SK-MEL-5 (cell line): ENCODE data around the gene FAXC. TPM values are rescaled to one million over a fixed set of nuclear protein-coding genes. Genes with fewer than 3 reads are reported as not detected.
A peak's percentile ranks its signal among the peaks of the same experiment; 100 is the strongest.

Source experiments
- DNase-seq: peaks from one replicate; pipeline ENCODE4 v3.0.0-alpha.2; 2016; ENCODE audit warnings: low read depth, low spot score
- in situ Hi-C: cut with HindIII; loops from 2 replicates; pipeline ENCODE4 v1.10.0; 2016; ENCODE audit warnings: low sequenced_read_pairs, high pct_unique_total_duplicates, low pct_unique_long_range_greater_than_20kb
- total RNA-seq: library from RNA; depleted of rRNA; stranded (reverse); fragments of >200 nt; shearing (Covaris generic); gene quantifications from 2 replicates; pipeline ENCODE4 v1.2.3, GENCODE V29; 2014; rRNA removed

FAXC gene
- total RNA-seq, 1 experiment from 2014 or later: 27.7 TPM

GRCh38 chr6:99252421-99252820 is 97.1 kb downstream of the FAXC start:
- in situ Hi-C loops: no loop called here
- no peak for DNase-seq

- no peak for DNase-seq
Observed at GRCh38 chr6:99250476-99250875, 99.0 kb downstream of the FAXC start.

GRCh38 chr6:99246602-99247001 is 102.9 kb downstream of the FAXC start:
- in situ Hi-C loops: no loop called here
- no peak for DNase-seq

More at GRCh38 chr6:99250476-99250875, 99.0 kb downstream of the FAXC start:
- in situ Hi-C loops: no loop called here

GRCh38 chr6:99241905-99242534 is 107.5 kb downstream of the FAXC start:
- in situ Hi-C loops: no loop called here
- DNase-seq: peak; percentile 67

- in situ Hi-C loops: no loop called here
Observed at GRCh38 chr6:99236010-99236409, 113.5 kb downstream of the FAXC start.

GRCh38 chr6:99233219-99233618 is 116.3 kb downstream of the FAXC start:
- DNase-seq: no peak
- in situ Hi-C loops: no loop called here

More at GRCh38 chr6:99236010-99236409, 113.5 kb downstream of the FAXC start:
- DNase-seq: no peak

GRCh38 chr6:99232056-99232455 is 117.4 kb downstream of the FAXC start:
- DNase-seq: no peak
- in situ Hi-C loops: no loop called here

GRCh38 chr6:99225172-99225571 is 124.3 kb downstream of the FAXC start:
- in situ Hi-C loops: no loop called here
- no peak for DNase-seq

Other genes with a start within 250 kb of the FAXC start
- gene COQ3, start 44.5 kb upstream of the FAXC start, total RNA-seq: 9.4 and 12.0 TPM in 2 replicates
- gene PNISR, start 75.6 kb upstream of the FAXC start, total RNA-seq: 34.4 and 38.3 TPM in 2 replicates
- 12.5 and 19.9 TPM in 2 replicates for gene USP45, start 165.7 kb upstream of the FAXC start, total RNA-seq
- 84.7 and 105 TPM in 2 replicates for gene CCNC, start 219.0 kb upstream of the FAXC start, total RNA-seq